Central memory CD8-positive, alpha-beta T cell (primary cell): ENCODE results near the gene RFXAP.
A peak's percentile ranks its signal among the peaks of the same experiment; 100 is the strongest.

Experiments
- ATAC-seq: fragments of 150-1000 bp; cut with Tn5 transposase; replicated peaks from 2 replicates; pipeline ENCODE4 v1.10.0; 2022; ENCODE audit warnings: mild to moderate bottlenecking, moderate FRiP score, moderate number of reproducible peaks; ENCODE audit not compliant: poor library complexity, severe bottlenecking; ENCODE audit errors: extremely low read depth
- DNase-seq, 2 donors: peaks; one replicate each; pipeline ENCODE4 v3.0.0; 2021; ENCODE audit warnings: low spot score in 2 of 2
- H3K27ac Mint-ChIP-seq: one replicate; pipeline ENCODE4 v1.8.0; 2022; ENCODE audit warnings: low read depth, mild to moderate bottlenecking, moderate library complexity, mixed read lengths
- H3K27me3 Mint-ChIP-seq: one replicate; pipeline ENCODE4 v1.8.0; 2022; ENCODE audit warnings: mixed read lengths
- H3K36me3 Mint-ChIP-seq: one replicate; pipeline ENCODE4 v1.8.0; 2022; ENCODE audit warnings: mild to moderate bottlenecking, moderate library complexity, mixed read lengths; ENCODE audit not compliant: insufficient read depth
- H3K4me1 Mint-ChIP-seq: one replicate; pipeline ENCODE4 v1.8.0; 2022; ENCODE audit warnings: mixed read lengths
- H3K4me3 Mint-ChIP-seq: one replicate; pipeline ENCODE4 v1.8.0; 2022; ENCODE audit warnings: mild to moderate bottlenecking, moderate library complexity, mixed read lengths
- H3K9me3 Mint-ChIP-seq: one replicate; pipeline ENCODE4 v1.8.0; 2022; ENCODE audit warnings: mixed read lengths

Gene RFXAP

DNA sequence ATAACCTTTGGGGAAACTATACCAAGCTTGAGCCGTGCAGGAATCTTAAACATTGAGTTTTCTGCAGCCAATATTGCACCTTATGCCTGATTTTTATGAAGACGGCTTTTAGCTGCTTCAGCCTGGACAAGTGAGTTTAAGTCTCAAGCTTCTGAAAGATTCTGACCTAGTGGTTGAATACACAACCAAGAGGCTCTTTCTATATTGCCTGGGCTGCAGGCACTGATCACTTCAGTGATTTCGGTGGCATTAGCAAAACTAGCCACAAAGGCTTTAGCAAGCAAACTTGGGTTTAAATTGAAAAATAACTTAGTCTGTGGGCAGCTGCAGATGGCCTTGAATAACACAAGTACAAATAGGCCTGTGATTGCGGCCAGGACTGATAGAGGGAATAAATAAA is 29.3 kb upstream of the RFXAP start:
- peaks cover 25% of the 10 kb centered on the region for H3K27me3 Mint-ChIP-seq
- ATAC-seq (no peak), DNase-seq (no peak)
- no peak overlapping the region for H3K4me3 Mint-ChIP-seq
- H3K9me3 Mint-ChIP-seq = no peaks in the 10 kb centered on the region
- no peaks in the 10 kb centered on the region for H3K36me3 Mint-ChIP-seq
- H3K4me1 Mint-ChIP-seq = no peaks in the 10 kb centered on the region
- no peak overlapping the region for H3K27ac Mint-ChIP-seq

DNA sequence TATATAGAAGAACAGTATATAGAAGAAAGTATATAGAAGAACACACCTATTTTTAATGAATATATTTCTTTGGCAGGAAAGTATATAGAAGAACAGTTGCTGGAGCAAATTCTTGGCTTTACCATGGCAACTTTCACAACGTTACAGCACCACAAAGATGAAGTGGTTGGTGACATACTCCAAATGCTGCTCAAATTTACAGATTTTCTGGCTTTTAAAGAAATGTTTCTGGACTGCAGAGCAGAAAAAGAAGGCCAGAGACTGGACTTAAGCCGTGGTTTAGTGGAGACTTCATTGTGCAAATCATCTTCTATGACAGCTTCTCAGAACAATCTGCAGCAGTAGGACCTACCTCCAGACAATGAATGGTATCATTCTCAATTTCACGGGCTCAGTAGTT is 24.3 kb upstream of the RFXAP start:
- no peak for DNase-seq
- Mint-ChIP-seq H3K27me3 (peaks cover 38% of the 10 kb centered on the region), H3K27ac (no peak overlapping the region), H3K9me3 (no peaks in the 10 kb centered on the region), H3K4me3 (no peak overlapping the region), H3K4me1 (no peaks in the 10 kb centered on the region), H3K36me3 (no peaks in the 10 kb centered on the region)
- no peak for ATAC-seq

DNA sequence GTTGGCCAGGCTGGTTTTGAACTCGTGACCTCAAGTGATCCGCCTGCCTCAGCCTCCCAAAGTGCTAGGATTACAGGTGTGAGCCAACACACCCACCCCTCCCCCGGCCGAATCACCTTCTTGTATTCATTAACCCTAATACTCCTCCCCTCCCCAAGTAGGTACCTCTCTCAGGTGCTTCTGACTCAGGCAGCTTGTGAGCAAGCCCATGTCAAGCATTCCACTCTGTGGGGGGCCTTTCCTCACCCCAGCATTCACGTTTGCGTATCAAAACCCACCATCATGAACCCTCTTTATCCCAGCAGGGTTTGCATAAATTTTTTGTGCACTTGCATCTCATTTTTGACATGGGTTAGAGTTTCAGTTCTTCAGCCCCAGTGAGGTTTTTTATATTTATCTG is 23.6 kb upstream of the RFXAP start:
- no peak for ATAC-seq
- Mint-ChIP-seq H3K4me1 (no peaks in the 10 kb centered on the region), H3K27me3 (peaks cover 34% of the 10 kb centered on the region), H3K4me3 (no peak overlapping the region), H3K36me3 (no peaks in the 10 kb centered on the region), H3K9me3 (no peaks in the 10 kb centered on the region), H3K27ac (no peak overlapping the region)
- DNase-seq = no peak

DNA sequence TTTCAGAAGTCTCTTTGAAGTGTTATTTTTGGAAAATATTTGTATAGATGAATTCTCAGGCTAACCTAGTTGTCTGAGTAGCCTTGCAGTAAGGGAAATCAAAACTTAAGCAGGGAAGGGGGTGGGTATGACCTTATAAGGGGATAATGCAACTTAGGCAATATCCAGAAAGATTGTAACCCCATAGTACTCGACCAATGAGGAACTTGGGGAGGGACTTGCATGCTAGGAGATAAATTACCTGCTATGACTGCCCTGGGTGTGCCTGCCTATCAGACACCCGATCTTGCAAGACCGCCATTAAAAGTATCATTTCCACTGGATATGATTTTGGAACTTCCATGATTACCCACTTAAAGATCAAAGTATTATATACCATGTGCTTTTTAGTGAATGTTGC is 23.0 kb upstream of the RFXAP start:
- Mint-ChIP-seq H3K27ac (no peak overlapping the region), H3K9me3 (no peaks in the 10 kb centered on the region), H3K36me3 (no peaks in the 10 kb centered on the region), H3K27me3 (peaks cover 31% of the 10 kb centered on the region), H3K4me1 (no peaks in the 10 kb centered on the region), H3K4me3 (no peak overlapping the region)
- ATAC-seq = no peak
- no peak for DNase-seq

DNA sequence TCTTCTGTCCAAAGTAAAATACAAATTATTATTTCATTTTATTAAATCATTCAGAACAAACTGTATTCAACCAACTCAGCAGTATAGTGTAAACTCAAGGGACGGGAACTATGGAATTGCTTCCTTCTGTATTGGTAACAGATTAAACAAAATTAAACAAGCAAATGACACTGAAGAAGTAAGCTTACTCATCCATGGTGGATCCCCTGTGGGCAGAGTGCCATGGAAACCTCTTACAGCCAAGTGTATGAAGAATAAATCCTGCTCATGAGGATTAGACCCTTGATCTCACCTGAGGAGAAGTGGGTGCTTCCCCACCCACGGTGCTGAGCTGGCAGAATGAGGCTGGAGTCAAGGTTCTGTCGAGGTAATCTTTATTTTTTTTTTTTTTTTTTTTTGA is 18.0 kb upstream of the RFXAP start:
- ATAC-seq = no peak
- Mint-ChIP-seq H3K4me3 (no peak overlapping the region), H3K36me3 (no peaks in the 10 kb centered on the region), H3K9me3 (no peaks in the 10 kb centered on the region), H3K27ac (no peak overlapping the region), H3K4me1 (no peaks in the 10 kb centered on the region), H3K27me3 (peaks cover 39% of the 10 kb centered on the region)
- no peak for DNase-seq

DNA sequence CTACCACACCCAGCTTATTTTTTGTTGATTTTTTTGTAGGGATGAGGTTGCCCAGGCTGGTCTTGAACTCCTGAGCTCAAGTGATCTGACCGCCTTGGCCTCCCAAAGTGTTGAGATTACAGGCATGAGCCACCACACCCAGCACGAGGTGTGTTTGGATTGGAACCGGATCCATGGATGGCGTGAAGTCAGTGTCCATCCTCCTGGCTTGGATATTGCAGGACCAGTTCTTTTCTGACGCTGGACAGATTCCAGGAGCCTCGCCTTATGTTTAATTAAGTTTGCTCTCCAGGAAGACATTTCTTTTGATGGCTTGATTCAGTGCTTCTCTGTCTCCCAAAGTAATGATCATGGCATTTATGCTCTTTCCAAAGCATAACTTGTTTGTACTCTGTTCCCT is 14.4 kb upstream of the RFXAP start:
- no peak overlapping the region for H3K4me3 Mint-ChIP-seq
- peaks cover 42% of the 10 kb centered on the region for H3K27me3 Mint-ChIP-seq
- DNase-seq = no peak
- no peak for ATAC-seq
- no peaks in the 10 kb centered on the region for H3K36me3 Mint-ChIP-seq
- H3K9me3 Mint-ChIP-seq = no peaks in the 10 kb centered on the region
- H3K4me1 Mint-ChIP-seq = no peaks in the 10 kb centered on the region
- no peak overlapping the region for H3K27ac Mint-ChIP-seq

DNA sequence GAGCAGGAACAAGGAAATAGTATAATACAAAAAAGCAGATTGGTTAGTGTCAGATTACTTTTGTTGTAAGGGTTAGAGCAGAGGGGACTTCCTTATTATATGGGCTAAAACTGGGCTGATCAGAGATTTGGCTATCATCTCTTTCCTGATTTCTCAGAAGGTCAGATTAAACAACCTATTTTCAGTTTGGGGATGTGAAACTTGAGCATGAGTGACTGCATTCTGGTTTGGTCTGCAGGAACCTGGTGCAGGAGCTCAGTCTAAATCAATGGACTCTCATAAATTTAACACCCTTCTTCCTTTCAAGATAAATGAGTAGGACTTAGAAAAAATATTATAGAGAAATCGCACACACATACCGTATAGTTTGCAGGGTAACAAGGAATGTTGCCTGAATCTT is 12.9 kb upstream of the RFXAP start:
- Mint-ChIP-seq H3K4me1 (no peaks in the 10 kb centered on the region), H3K27me3 (peaks cover 57% of the 10 kb centered on the region), H3K27ac (no peak overlapping the region), H3K9me3 (no peaks in the 10 kb centered on the region), H3K4me3 (no peak overlapping the region), H3K36me3 (no peaks in the 10 kb centered on the region)
- ATAC-seq (no peak), DNase-seq (no peak)

DNA sequence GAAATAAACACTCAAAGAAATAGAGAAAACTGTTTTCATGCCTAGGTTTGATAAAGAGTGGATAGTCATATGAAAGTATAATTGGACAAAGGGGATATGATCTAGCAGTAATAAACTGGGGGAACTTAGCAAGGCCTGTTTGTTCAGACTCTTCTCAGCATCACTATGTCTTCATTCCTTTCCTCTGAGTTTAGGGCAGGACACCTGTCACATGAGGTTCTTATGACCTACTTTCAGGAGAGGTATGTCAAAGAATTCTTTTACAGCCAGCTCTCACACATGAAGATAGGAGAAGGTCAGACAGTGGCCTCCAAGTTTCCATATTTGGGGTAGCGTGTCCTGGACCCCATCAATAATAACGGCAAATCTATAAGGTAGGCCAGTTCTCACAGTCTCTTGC is 11.4 kb upstream of the RFXAP start:
- H3K27ac Mint-ChIP-seq = no peak overlapping the region
- H3K36me3 Mint-ChIP-seq = no peaks in the 10 kb centered on the region
- H3K4me1 Mint-ChIP-seq = no peaks in the 10 kb centered on the region
- ATAC-seq (no peak), DNase-seq (no peak)
- no peaks in the 10 kb centered on the region for H3K9me3 Mint-ChIP-seq
- no peak overlapping the region for H3K4me3 Mint-ChIP-seq
- H3K27me3 Mint-ChIP-seq = peaks cover 72% of the 10 kb centered on the region

DNA sequence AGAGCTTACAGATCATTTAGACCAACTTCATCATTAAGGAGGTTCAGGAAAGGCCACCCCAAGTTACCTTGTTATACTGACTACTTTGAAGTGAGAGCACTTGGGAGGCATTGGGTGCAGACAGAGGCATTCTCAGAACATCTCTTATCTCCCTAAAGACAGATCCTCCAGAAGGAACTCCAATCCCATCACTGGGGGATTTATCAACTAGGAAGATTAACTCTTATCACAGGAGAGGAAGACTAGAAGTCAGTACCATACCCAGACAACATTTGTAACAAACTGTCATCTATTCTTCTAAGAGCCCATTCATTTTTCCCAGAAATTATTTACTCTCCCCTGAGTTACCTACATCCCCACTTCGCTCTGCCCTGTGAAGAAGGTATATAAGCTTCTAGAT is 5.8 kb upstream of the RFXAP start:
- no peak for ATAC-seq
- no peak for DNase-seq
- no peak overlapping the region for H3K4me3 Mint-ChIP-seq
- no peaks in the 10 kb centered on the region for H3K9me3 Mint-ChIP-seq
- H3K4me1 Mint-ChIP-seq = peaks cover under 1% of the 10 kb centered on the region
- peaks cover 67% of the 10 kb centered on the region for H3K27me3 Mint-ChIP-seq
- no peak overlapping the region for H3K27ac Mint-ChIP-seq
- H3K36me3 Mint-ChIP-seq = peaks cover 1% of the 10 kb centered on the region

DNA sequence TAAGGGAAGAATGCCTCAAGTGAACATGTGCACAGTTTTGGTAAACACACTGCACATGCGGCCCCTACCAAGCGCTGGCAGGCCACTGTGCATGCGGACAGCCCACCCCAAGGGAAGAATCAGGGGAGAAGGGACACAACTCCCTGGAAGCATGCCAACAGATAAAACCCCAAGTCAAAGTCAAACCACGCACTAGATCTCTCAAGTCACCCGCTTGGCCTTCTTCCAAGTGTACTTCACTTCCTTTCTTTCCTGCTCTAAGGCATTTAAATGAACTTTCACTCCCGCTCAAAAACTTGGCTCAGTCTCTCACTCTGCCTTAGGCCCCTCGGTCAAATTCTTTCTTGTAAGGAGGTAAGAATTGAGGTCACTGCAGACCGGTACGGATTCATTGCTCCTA is 4.6 kb upstream of the RFXAP start:
- H3K36me3 Mint-ChIP-seq = peaks cover 8% of the 10 kb centered on the region
- no peaks in the 10 kb centered on the region for H3K9me3 Mint-ChIP-seq
- H3K27me3 Mint-ChIP-seq = peaks cover 67% of the 10 kb centered on the region
- peaks cover 12% of the 10 kb centered on the region for H3K4me1 Mint-ChIP-seq
- DNase-seq (no peak), ATAC-seq (no peak)
- no peak overlapping the region for H3K4me3 Mint-ChIP-seq
- H3K27ac Mint-ChIP-seq = no peak overlapping the region

DNA sequence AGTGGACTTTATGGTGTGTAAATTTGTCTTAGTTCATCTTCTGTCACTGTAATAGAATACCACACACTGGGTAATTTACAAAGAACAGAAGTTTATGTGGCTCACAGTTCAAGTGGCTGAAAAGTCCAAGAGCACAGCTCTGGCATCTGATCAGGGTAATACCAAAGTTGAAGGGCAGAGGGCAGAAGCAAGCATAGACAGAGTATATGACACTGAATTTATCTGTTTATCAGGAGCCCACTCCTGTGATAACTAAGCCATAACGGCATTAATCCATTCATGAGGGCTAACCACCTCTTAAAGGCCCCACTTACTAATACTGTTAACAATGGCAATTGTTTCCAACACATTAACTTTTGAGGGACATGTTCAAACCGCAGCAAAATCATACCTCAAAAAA is 4.0 kb upstream of the RFXAP start:
- Mint-ChIP-seq H3K4me1 (peaks cover 18% of the 10 kb centered on the region), H3K9me3 (no peaks in the 10 kb centered on the region), H3K4me3 (no peak overlapping the region), H3K27me3 (peaks cover 61% of the 10 kb centered on the region), H3K27ac (no peak overlapping the region), H3K36me3 (peaks cover 8% of the 10 kb centered on the region)
- ATAC-seq (no peak), DNase-seq (no peak)

DNA sequence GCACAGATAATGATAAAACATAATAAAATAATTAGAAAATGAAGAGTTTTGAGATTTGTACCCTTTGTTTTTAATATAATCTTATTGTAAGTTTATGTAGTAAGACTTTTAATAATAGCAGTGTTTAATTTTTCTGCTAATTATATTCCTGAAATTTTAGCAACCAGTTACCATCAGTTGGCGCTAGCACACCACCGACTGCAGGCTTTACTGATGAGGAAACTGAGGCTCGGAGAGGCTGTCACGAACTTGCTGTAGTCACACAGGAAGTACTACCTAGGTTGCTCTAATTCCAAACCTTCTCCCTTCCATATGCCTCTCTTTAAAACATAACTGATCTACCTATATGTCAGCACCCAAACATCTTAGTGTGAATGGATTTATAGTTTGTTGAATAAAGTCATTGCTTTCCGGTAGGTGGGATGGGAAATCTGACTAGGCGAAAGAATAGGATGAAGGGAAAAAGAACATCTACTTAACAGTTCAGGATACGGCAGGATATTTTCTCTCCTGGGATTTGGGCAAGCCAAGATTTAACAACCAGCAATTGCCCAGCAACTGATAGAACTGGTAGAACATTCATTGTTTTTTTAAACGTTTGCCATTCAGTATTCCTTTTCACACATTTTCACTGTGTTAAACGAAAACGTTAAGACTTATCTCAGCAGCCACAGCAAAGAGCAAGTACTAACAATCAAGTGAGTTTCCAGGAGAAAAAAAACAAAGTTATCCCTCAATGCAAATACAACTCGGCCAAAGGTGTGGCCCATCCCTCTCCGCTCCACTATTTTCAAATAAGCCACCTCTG is 822 bp upstream of the RFXAP start:
- H3K27ac Mint-ChIP-seq = peak overlapping the region; percentile 82
- H3K4me3 Mint-ChIP-seq = peak overlapping the region; percentile 94
- H3K4me1 Mint-ChIP-seq = peaks cover 36% of the 10 kb centered on the region
- H3K27me3 Mint-ChIP-seq = peaks cover 30% of the 10 kb centered on the region
- H3K36me3 Mint-ChIP-seq = peaks cover 11% of the 10 kb centered on the region
- no peaks in the 10 kb centered on the region for H3K9me3 Mint-ChIP-seq
- no peak for ATAC-seq
- DNase-seq = no peak

DNA sequence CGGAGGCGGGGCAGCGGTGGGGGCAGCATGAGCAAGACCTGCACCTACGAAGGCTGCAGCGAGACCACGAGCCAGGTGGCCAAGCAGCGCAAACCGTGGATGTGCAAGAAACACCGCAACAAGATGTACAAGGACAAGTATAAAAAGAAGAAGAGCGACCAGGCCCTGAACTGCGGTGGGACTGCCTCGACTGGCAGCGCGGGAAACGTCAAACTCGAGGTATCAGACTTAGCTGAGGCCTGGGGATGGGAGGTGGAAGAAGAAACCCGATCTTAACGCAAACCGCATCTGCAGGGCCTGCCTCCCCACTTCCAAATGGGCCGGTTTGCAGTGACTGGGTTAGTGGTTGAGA is 693 bp downstream of the RFXAP start:
- peaks cover 11% of the 10 kb centered on the region for H3K36me3 Mint-ChIP-seq
- no peak for DNase-seq
- peak overlapping the region; percentile 94 for H3K4me3 Mint-ChIP-seq
- ATAC-seq = peak; percentile 30
- H3K27ac Mint-ChIP-seq = peak overlapping the region; percentile 82
- peaks cover 42% of the 10 kb centered on the region for H3K4me1 Mint-ChIP-seq
- H3K9me3 Mint-ChIP-seq = no peaks in the 10 kb centered on the region
- peaks cover 14% of the 10 kb centered on the region for H3K27me3 Mint-ChIP-seq
